Right lobe of liver (tissue), 6 donors: ENCODE data around the gene CTBP1. TPM values are rescaled to one million over a fixed set of nuclear protein-coding genes. Genes with fewer than 3 reads are reported as not detected.

Source experiments
- ATAC-seq, 4 donors: fragments of 200-7000 bp; cut with Tn5 transposase; one replicate each; pipeline ENCODE4 v1.9.1; 2020; ENCODE audit warnings: mild to moderate bottlenecking in 4 of 4, moderate library complexity in 4 of 4
- DNase-seq, 3 donors: peaks; one replicate each; pipeline ENCODE4 v3.0.0-alpha.2; 2020
- H3K27ac ChIP-seq, 3 donors: fragments of 200-600 bp; one replicate each; pipeline ENCODE4 v1.8.0; 2022
- H3K27me3 ChIP-seq, 2 donors: fragments of 200-600 bp; one replicate each; pipeline ENCODE4 v1.8.0; 2022
- H3K36me3 ChIP-seq, 4 donors: fragments of 200-600 bp; sonication (generic) in 1 of 4; one replicate each; pipeline versions ENCODE4 v1.5.1 to v1.8.0; 2017 to 2022; ENCODE audit warnings: control low read depth in 1 of 4
- H3K4me1 ChIP-seq, 4 donors: fragments of 200-600 bp; sonication (generic) in 1 of 4; one replicate each; pipeline versions ENCODE4 v1.5.1 to v1.8.0; 2017 to 2022; ENCODE audit warnings: control low read depth in 1 of 4
- H3K4me3 ChIP-seq, 3 donors: fragments of 200-600 bp; one replicate each; pipeline ENCODE4 v1.8.0; 2022
- H3K9me3 ChIP-seq, 4 donors: fragments of 200-600 bp; sonication (generic) in 1 of 4; one replicate each; pipeline versions ENCODE4 v1.5.1 to v1.8.0; 2017 to 2022; ENCODE audit warnings: control low read depth in 1 of 4
- POLR2A ChIP-seq: fragments of 450-650 bp; IDR thresholded peaks from one replicate; pipeline ENCODE4 v1.6.1; 2017; ENCODE audit warnings: antibody characterized with exemption, mild to moderate bottlenecking
- WGBS: methylation state at CpG from one replicate; pipeline ENCODE4 v1.1.6; 2018; ENCODE audit warnings: low coverage, low lambda C conversion rate; ENCODE audit not compliant: insufficient coverage; ENCODE audit errors: missing lambda C conversion rate; 5-methylcytosine and 5-hydroxymethylcytosine counted together
- intact Hi-C, 2 donors: fragments of 100-400 bp; cut with DNase I; formaldehyde crosslinking; loops; one replicate each; pipeline versions ENCODE4 v1.11.2 to v1.14.1; 2022
- total RNA-seq, 6 experiments: library from RNA; depleted of rRNA in 2 of 6; stranded (reverse); fragments of >200 nt in 2 of 6; fragmentation: NEBNext Ultra II Directional in 3 of 6; extraction: Animal tissue kit (Norgen Biotek cat#: 25700) in 3 of 6; gene quantifications; one replicate each; pipeline versions ENCODE4 v1.1.0 to v1.2.4, GENCODE V29; 2016 to 2023
- TF ChIP-seq, protein P1 (sequence below), 4 donors: fragments of 200-600 bp in 3 of 4; fragments of 450-650 bp in 1 of 4; IDR thresholded peaks; one replicate each; pipeline versions ENCODE4 v1.5.1 to v1.8.0; 2016 to 2022; ENCODE audit warnings: antibody characterized with exemption in 4 of 4, mild to moderate bottlenecking in 2 of 4
- donor health status: DM: no; HTN: yes; CAD: no.
- donor health status: DM: no; HTN: no; CAD: no.
- donor health status: DM: no; HTN: no; CAD: no.
- donor health status: DM: no; HTN: yes; CAD: no.
- donor health status: DM: no; HTN: yes; CAD: no.

Gene CTBP1
- total RNA-seq, 6 experiments from 2014 or later = 74.8 to 85.5 (median 79.4) TPM

DNA sequence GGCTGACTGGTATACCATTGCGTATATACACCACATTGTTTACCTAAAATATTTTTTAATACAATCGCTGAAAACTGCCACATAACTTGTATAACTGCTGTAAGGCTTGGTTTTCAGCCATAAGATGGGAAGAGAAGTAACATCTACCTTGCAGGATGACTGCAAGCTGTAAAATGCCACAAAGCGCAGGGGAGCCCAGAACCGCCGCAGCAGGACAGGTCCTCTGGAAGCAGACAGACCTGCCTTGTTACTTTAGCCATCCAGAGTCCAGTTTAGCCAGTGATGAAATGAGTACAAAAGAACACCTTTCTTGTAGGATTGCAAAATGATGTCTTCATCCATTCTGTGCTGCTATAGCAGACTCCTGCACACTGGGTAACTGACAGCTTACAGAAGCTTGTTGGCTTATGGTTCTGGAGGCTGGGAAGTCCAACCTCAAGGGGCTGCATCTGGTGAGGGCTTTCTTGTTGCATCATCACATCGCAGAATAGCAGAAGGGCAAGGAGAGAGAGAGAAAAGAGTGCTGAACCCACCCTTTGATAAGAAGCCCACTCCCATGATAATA lies 4.1 kb upstream of the CTBP1 start:
- DNase-seq (no peak), ATAC-seq (no peak)
- Histone ChIP-seq H3K4me1 (peaks cover 0 to 8% (median 3%) of the 10 kb centered on the region in 4 donors), H3K27ac (no peak overlapping the region), H3K36me3 (no peaks in the 10 kb centered on the region), H3K4me3 (no peak overlapping the region), H3K9me3 (peaks cover 0 to 4% (median 0%) of the 10 kb centered on the region in 4 donors), H3K27me3 (no peaks in the 10 kb centered on the region)
- 97% methylated on average over 5 of the region's 6 CpGs for WGBS
- intact Hi-C loops = loop anchor here in 1 of 2 donors (5.0 kb wide), 1 partner anchor 84 kb away; no protein-coding TSS in a partner anchor
- TF ChIP-seq, protein P1, sequence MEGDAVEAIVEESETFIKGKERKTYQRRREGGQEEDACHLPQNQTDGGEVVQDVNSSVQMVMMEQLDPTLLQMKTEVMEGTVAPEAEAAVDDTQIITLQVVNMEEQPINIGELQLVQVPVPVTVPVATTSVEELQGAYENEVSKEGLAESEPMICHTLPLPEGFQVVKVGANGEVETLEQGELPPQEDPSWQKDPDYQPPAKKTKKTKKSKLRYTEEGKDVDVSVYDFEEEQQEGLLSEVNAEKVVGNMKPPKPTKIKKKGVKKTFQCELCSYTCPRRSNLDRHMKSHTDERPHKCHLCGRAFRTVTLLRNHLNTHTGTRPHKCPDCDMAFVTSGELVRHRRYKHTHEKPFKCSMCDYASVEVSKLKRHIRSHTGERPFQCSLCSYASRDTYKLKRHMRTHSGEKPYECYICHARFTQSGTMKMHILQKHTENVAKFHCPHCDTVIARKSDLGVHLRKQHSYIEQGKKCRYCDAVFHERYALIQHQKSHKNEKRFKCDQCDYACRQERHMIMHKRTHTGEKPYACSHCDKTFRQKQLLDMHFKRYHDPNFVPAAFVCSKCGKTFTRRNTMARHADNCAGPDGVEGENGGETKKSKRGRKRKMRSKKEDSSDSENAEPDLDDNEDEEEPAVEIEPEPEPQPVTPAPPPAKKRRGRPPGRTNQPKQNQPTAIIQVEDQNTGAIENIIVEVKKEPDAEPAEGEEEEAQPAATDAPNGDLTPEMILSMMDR (IDR thresholded peaks at IDR 0.05) = no peak
- no peak for TF ChIP-seq POLR2A

DNA sequence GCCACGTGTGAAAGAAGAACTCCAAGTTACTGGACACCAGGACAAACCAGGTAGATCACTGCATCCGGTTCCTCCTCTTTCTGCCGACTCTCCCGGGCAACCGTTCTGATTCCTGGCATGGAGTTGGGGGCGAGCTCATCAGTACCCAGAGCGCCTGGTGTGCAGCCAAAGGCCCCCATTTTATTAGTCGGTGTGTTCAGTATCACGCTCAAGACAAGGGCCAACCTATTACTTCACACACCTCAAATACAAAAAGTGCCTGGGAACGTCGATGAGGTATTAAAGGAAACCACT lies 2.8 kb upstream of the CTBP1 start:
- ATAC-seq (no peak), DNase-seq (no peak)
- Histone ChIP-seq H3K27ac (no peak overlapping the region), H3K9me3 (no peaks in the 10 kb centered on the region), H3K36me3 (no peaks in the 10 kb centered on the region), H3K4me3 (no peak overlapping the region), H3K4me1 (peaks cover 0 to 14% (median 4%) of the 10 kb centered on the region in 4 donors), H3K27me3 (no peaks in the 10 kb centered on the region)
- TF ChIP-seq, protein P1 (IDR thresholded peaks at IDR 0.05) = no peak
- TF ChIP-seq POLR2A = no peak
- WGBS = 88% methylated on average over 2 of the region's 11 CpGs
- intact Hi-C loops = loop anchor here in 1 of 2 donors (5.0 kb wide), 1 partner anchor 86 kb away; no protein-coding TSS in a partner anchor

DNA sequence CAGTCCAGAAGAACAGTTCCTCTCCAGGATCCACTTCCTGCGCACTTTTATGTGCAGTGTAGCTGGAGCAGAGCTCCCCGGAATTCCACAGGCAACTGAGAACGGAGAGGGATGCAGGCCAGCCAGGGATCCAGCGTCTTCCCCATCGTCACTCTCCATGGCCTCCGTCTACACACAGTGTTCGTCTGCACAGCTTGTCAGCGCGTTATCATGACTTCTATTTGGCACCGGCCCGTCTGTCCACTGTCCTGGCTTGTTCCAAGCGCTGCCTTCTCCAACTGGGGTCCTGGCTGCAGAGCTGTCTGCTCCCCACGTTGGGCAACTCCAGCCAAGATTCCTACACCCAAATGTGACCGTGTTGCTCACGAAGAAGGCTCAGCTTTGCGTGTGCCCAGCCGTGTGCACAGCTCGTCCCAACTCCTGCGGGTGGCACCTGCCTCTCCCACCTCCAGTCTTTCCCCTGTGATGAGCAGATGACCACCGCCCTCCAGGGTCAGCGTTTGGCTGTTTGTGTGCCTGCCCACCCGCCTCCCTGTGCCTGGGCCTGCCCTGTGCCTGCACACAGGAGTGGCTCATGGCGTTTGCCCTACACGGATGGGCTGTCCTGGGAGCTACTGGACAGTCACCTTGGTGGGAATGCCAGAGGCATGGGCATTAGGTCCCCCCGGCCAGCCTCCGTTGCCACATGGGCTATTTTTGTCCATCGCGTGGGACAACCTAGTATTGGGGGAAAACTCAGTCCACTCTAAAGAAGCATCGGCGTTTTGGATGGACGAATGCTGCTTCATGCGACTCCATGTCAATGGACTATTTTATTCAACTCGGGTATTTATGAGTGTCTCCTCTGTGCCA lies 2.2 kb upstream of the CTBP1 start:
- Histone ChIP-seq H3K4me1 (peaks cover 0 to 20% (median 10%) of the 10 kb centered on the region in 4 donors), H3K36me3 (no peaks in the 10 kb centered on the region), H3K4me3 (no peak overlapping the region), H3K9me3 (no peaks in the 10 kb centered on the region), H3K27ac (no peak overlapping the region), H3K27me3 (no peaks in the 10 kb centered on the region)
- no peak for TF ChIP-seq POLR2A
- TF ChIP-seq, protein P1 (IDR thresholded peaks at IDR 0.05) = no peak
- ATAC-seq (no peak), DNase-seq (peak in 1 of 3 donors; percentile 46)
- intact Hi-C loops = loop anchor here in 1 of 2 donors (5.0 kb wide), 1 partner anchor 86 kb away; no protein-coding TSS in a partner anchor
- 86% methylated on average over 9 of the region's 33 CpGs for WGBS

DNA sequence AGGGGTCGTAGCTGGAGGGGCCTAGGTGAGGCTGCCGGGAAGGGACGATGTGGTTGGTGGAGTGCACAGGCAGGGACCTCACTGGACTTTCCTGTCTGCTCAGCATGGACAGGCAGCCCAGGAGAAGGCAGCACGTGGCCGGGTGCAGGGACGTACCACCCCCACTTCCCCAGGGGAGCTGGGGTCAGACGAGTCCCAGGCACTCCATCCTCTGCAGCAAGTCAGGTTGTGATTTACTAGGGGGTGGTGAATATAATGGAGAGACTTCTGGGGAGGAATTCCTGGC lies 1.5 kb upstream of the CTBP1 start:
- no peak for TF ChIP-seq POLR2A
- TF ChIP-seq, protein P1 (IDR thresholded peaks at IDR 0.05) = no peak

More for the DNA sequence above, 1.5 kb upstream of the CTBP1 start:
- no peak for ATAC-seq
- Histone ChIP-seq H3K27me3 (no peaks in the 10 kb centered on the region), H3K36me3 (no peaks in the 10 kb centered on the region), H3K9me3 (no peaks in the 10 kb centered on the region), H3K27ac (peak overlapping the region in 1 of 3 donors; percentile 93), H3K4me3 (no peak overlapping the region), H3K4me1 (peaks cover 0 to 25% (median 15%) of the 10 kb centered on the region in 4 donors)
- DNase-seq = peak in 1 of 3 donors; percentile 53
- intact Hi-C loops = loop anchor here in 1 of 2 donors (5.0 kb wide), 1 partner anchor 87 kb away; no protein-coding TSS in a partner anchor
- no CpG with 5 or more reads among the region's 7 CpGs for WGBS
